Cardiac muscle cell (in vitro differentiated cells and primary cell): ENCODE measurements around the gene TST. TPM values are rescaled to one million over a fixed set of nuclear protein-coding genes. Genes with fewer than 3 reads are reported as not detected.

Experiments used
- DNase-seq, 2 donors: peaks; one replicate each; pipeline versions ENCODE4 v3.0.0 to v3.0.0-alpha.2; 2010 to 2017; ENCODE audit warnings: low read depth in 1 of 2, low spot score in 1 of 2
- H3K27ac ChIP-seq: fragments of 200-600 bp; sonication (generic); 2 replicates; pipeline ENCODE4 v1.5.1; 2016
- H3K27me3 ChIP-seq: fragments of 200-600 bp; sonication (generic); 2 replicates; pipeline ENCODE4 v1.6.0; 2016; ENCODE audit warnings: control low read depth
- H3K36me3 ChIP-seq: fragments of 200-600 bp; sonication (generic); 2 replicates; pipeline ENCODE4 v1.5.1; 2016; ENCODE audit warnings: control low read depth
- H3K4me1 ChIP-seq: fragments of 200-600 bp; sonication (generic); 2 replicates; pipeline ENCODE4 v1.8.1; 2017; ENCODE audit warnings: low read depth, mild to moderate bottlenecking, mixed run types
- H3K4me3 ChIP-seq: fragments of 200-600 bp; sonication (generic); 2 replicates; pipeline ENCODE4 v1.5.1; 2016; ENCODE audit warnings: mild to moderate bottlenecking
- H3K9me3 ChIP-seq: fragments of 200-600 bp; sonication (generic); 2 replicates; pipeline ENCODE4 v1.5.1; 2017; ENCODE audit warnings: low read depth, mild to moderate bottlenecking, control low read depth
- polyA plus RNA-seq: library from polyadenylated mRNA; unstranded; fragments of >200 nt; fragmentation: Nextera tagmentation; extraction: Ambion mirVana; gene quantifications from 2 replicates; pipeline ENCODE4 v1.2.1, GENCODE V29; 2016
- total RNA-seq: library from RNA; depleted of rRNA; stranded (reverse); fragments of >200 nt; gene quantifications from 2 replicates; pipeline ENCODE4 v1.2.3, GENCODE V29; 2016
- TF ChIP-seq, protein P1 (sequence below): IDR thresholded peaks from 2 replicates; pipeline ENCODE4 v1.5.1; 2012; ENCODE audit warnings: low read depth, mild to moderate bottlenecking, low read length

Gene TST
- total and polyA plus RNA-seq, 2 experiments from 2014 or later = 36.2 to 63.8 TPM

DNA sequence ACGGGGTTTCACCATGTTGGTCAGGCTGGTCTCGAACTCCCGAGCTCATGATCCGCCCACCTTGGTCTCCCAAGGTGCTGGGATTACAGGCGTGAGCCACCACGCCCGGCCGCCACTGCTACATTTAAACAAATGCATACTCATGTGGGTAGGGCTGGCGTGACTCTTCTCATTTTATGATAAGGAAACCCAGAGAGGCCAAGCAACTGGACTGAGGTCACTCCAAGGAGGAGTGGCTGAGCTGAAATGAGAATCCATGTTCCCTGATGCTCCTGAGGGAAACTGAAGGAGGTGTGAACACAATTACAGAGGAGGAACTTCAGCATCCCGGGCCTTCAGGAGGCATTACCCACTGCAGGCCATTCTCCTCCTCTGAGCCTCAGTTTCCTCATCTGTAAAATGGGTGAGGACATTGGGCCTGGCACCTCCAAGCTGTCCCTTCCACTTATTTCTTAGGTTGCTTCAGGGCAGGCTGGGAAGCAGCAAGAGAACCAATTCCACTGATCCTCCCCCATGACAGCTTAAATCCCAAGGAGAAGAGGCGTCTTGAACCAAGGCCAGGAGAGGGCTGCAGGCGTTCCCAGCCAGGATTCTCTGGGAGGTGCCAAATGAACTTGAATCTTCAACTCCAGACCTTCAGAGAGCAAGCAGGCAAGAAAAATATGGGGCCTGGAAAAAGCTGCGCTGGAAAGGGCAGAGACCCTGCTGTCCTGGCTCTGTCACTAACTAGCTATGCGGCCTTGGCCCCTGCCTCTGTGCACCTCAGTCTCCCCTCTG is 2.9 kb downstream of the TST start:
- H3K4me1 ChIP-seq = no peaks in the 10 kb centered on the region
- H3K4me3 ChIP-seq = no peak overlapping the region
- no peaks in the 10 kb centered on the region for H3K27me3 ChIP-seq
- TF ChIP-seq, protein P1, sequence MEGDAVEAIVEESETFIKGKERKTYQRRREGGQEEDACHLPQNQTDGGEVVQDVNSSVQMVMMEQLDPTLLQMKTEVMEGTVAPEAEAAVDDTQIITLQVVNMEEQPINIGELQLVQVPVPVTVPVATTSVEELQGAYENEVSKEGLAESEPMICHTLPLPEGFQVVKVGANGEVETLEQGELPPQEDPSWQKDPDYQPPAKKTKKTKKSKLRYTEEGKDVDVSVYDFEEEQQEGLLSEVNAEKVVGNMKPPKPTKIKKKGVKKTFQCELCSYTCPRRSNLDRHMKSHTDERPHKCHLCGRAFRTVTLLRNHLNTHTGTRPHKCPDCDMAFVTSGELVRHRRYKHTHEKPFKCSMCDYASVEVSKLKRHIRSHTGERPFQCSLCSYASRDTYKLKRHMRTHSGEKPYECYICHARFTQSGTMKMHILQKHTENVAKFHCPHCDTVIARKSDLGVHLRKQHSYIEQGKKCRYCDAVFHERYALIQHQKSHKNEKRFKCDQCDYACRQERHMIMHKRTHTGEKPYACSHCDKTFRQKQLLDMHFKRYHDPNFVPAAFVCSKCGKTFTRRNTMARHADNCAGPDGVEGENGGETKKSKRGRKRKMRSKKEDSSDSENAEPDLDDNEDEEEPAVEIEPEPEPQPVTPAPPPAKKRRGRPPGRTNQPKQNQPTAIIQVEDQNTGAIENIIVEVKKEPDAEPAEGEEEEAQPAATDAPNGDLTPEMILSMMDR = no peak
- H3K27ac ChIP-seq = no peak overlapping the region
- DNase-seq = no peak
- H3K36me3 ChIP-seq = no peaks in the 10 kb centered on the region
- H3K9me3 ChIP-seq = no peaks in the 10 kb centered on the region

- no peak overlapping the region for H3K4me3 ChIP-seq
- H3K4me1 ChIP-seq = no peaks in the 10 kb centered on the region
- no peak for DNase-seq
- no peaks in the 10 kb centered on the region for H3K27me3 ChIP-seq
- no peaks in the 10 kb centered on the region for H3K9me3 ChIP-seq
- TF ChIP-seq, protein P1 = no peak
- H3K27ac ChIP-seq = no peak overlapping the region
- no peaks in the 10 kb centered on the region for H3K36me3 ChIP-seq
These were observed 3.7 kb downstream of the TST start for GRCh38 chr22:37015587-37015878.

- TF ChIP-seq, protein P1 = no peak
- Histone ChIP-seq H3K4me1 (no peaks in the 10 kb centered on the region), H3K4me3 (no peak overlapping the region), H3K9me3 (no peaks in the 10 kb centered on the region), H3K27me3 (no peaks in the 10 kb centered on the region), H3K36me3 (no peaks in the 10 kb centered on the region), H3K27ac (no peak overlapping the region)
- no peak for DNase-seq
These were observed 4.2 kb downstream of the TST start for GRCh38 chr22:37014835-37015586.

GRCh38 chr22:37014415-37014806 is 4.8 kb downstream of the TST start:
- no peaks in the 10 kb centered on the region for H3K27me3 ChIP-seq
- no peak overlapping the region for H3K4me3 ChIP-seq
- H3K9me3 ChIP-seq = no peaks in the 10 kb centered on the region
- H3K4me1 ChIP-seq = no peaks in the 10 kb centered on the region
- DNase-seq = no peak
- TF ChIP-seq, protein P1 = no peak
- H3K27ac ChIP-seq = no peak overlapping the region
- no peaks in the 10 kb centered on the region for H3K36me3 ChIP-seq

DNA sequence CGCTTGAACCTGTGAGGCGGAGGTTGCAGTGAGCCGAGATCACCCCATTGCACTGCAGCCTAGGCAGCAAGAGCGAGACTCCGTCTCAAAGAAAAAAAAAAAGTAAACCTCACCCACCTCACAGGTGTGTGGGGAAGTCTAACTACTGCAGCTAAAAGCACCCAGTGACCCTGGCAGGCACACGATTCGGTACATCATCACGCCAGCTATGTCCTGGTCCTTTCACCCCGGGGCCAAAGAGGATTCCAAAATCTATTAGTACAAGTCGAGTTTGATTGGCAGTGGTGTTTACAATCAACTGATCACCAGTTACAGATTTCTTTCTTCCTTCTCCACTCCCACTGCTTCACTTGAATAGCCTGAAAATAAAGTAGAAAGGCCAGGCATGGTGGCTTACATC is 6.3 kb downstream of the TST start:
- no peak overlapping the region for H3K27ac ChIP-seq
- H3K4me1 ChIP-seq = no peaks in the 10 kb centered on the region
- no peaks in the 10 kb centered on the region for H3K36me3 ChIP-seq
- no peaks in the 10 kb centered on the region for H3K27me3 ChIP-seq
- TF ChIP-seq, protein P1 = no peak
- H3K9me3 ChIP-seq = no peaks in the 10 kb centered on the region
- no peak overlapping the region for H3K4me3 ChIP-seq
- DNase-seq = no peak
